Suppressor macrophage (primary cell): ENCODE results near the gene KCNC1.

Experiments used
- DNase-seq, 4 experiments: peaks; one replicate each; pipeline ENCODE4 v3.0.0-alpha.2; 2020 to 2022
- total RNA-seq, 17 experiments: gene quantifications; one replicate each; lab custom pipeline; 2026; ENCODE audit warnings: mixed read lengths in 6 of 17, inconsistent platforms in 3 of 17; lab: John Stamatoyannopoulos, UW

KCNC1 gene
- total RNA-seq = 0 to 5.5 (median 0) reads per million in 17 experiments

DNA sequence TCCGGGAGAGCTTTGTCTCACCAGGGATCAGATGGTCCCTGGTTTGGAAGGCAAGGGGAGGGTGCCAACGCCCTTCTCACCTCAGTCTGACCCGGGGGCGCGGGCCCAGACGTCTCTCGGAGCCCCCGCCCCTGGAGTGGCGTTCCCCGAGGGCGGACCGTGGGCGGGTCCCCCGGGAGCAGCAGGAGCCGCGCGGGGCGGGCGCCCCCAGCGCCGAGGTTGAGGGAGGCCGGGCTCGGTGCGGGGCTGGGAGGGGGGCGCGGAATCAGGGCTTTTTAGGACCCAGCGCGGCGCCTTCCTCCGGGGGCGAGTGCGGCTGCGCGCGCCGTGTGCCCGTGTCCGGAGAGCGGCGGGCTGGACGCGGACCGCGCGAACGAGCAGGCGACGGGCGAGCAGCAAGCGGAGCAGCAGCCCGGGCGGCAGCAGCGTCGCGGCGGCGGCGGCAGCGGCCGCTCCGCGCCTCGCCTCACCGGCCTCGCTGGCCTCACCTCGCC, at the start of gene KCNC1:
KCNC1 (plus strand) TSS at position 364 of the 494 bp plus-strand sequence. CDS start 1,222 bp downstream, outside the sequence.
- peak in 3 of 4 experiments; percentile 3 to 47 (median 26) for DNase-seq

DNA sequence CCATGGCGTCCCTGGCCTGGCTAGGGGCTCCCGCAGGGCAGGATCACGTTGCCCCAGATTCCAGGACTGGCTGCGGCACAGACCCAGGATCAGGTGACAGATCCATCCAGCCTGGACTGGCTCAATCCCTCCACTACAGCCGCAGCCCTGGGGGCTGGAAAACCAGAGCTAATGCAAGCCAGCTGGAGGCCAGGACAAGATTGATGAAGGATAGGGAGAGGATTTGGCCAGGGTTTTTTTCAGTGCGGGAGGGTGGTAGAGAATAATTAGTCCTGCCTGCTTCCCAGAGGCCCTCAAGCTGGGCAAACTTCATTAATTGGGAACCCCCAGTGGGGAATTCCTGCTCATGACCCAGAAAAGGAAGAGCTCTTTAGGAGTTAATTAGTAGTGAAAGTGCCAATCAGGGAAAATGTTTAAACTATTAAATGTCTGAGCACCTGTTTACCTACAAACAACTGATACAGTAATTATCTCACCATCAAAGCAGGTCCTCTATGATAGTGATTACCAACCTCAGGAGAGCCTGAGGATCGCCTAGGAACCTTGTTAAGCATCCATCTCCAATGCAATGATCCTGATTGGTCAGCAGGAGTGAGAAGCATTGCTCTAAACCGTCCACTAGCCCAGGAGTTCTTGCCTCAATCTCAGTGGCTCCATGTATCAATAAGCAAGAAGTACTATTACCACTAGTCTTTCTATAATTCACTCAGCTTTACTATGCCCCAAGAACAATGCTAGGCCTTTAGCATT, 48.2 kb upstream of the KCNC1 start:
- DNase-seq = no peak

DNA sequence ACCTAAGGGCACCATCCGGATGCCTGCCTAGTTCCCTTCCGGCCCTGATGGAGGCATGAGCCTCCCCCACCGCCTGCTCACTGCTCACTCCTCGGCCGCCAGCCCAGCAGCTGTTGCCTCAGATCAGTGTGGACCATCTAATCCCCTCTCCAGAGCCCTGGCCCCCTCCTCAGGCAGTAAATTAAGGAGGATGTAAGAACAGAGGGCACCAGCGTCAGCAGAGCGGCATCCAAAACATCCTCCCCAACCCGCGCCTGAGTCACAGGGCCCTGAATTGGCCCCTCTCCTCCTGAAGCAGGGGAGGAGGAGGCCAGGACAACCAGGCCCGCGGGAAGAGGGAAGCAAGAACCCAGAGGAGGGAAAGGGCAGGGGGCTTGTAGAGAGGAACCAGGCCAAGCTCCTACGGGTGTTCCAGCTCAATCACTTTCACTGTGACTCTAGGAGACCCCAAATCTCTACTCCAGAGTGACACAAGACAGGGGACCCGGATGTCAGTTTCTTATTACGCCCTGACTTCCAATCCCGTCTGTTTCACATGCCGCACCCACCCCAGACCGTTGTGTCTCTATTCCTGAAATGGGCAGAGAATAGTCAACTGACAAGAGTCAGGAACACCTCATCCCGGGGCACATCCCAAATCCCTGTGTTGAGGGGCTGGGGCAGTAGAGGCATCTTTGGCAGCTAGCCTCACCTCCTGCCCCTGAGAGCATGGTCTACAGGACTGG, 46.5 kb upstream of the KCNC1 start:
- DNase-seq = no peak

DNA sequence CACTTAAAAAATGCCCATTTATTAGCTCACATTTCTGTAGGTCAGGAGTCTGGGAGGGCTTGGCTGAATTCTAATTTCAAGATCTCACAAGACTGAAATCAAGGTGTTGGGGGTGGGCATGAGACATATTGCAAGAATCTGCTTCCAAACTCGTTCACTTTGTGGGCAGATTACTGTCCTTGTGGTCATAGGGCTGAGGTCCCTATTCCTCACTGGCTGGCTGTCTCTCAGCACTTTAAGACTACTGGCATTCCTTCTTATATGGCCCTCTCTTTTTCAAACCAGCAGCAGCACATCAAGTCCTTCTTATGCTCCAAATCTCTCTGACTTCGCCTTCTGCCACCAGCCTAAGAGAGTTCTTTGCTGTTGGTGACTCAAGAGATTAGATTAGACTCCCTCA, 43.0 kb upstream of the KCNC1 start:
- DNase-seq = no peak

DNA sequence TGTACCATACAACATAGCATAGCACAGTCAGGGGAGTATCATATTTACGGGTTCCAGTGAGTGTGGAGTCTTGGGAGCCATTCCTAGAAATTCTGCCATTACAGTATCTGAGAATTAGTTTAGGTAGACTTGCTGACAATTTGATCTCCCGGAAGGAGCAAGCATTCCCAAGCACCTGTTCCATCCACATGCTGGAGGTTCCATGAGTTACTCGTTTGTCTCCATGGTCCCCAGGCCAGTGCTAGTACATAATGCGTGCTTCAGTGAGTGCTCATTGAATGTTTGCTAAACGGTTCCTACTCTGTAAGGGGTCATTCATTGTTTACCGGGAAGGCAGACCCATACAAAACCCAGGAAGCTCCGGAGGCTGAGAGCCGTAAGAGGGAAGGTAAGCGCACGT, 42.6 kb upstream of the KCNC1 start:
- DNase-seq = no peak

DNA sequence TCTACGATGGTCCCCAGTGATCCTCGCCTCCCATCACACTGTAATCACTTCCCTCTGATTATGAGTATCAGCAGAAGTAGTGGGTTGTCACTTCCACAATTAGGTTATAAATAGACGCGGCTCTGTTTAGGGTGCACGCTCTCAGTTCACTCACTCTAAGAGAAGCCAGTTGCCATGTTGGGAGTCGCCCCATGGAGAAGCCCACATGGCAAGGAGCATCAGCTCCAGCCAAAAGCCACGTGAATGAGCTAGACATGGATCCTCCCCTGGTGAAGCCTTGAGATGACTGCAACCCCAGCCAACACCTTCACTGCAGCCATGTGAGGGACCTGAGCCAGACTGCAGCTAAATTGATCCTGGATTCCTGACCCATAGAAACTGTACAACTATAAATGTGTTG, 41.6 kb upstream of the KCNC1 start:
- DNase-seq = peak; percentile 15 to 45 (median 34)

DNA sequence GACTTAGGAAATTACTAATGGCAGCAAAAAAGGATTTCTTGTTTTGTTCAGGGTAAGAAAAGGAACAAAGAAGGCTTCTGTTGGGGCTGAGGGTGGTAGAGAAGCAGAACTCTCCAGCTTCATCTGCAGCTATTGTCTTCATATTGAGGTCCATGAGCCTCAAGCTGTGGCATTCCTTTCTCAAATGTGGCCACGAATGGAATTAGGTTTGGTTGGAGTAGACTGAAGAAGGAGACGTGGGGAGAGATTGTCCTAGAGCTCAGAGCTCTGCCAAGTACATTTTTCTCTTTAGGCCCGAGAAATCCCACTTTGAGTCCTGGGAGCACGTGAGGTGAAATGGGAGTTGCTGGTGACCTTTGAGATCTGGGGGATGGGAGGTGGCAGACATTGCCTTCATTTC, 41.0 kb upstream of the KCNC1 start:
- peak in 1 of 4 experiments; percentile 12 for DNase-seq

DNA sequence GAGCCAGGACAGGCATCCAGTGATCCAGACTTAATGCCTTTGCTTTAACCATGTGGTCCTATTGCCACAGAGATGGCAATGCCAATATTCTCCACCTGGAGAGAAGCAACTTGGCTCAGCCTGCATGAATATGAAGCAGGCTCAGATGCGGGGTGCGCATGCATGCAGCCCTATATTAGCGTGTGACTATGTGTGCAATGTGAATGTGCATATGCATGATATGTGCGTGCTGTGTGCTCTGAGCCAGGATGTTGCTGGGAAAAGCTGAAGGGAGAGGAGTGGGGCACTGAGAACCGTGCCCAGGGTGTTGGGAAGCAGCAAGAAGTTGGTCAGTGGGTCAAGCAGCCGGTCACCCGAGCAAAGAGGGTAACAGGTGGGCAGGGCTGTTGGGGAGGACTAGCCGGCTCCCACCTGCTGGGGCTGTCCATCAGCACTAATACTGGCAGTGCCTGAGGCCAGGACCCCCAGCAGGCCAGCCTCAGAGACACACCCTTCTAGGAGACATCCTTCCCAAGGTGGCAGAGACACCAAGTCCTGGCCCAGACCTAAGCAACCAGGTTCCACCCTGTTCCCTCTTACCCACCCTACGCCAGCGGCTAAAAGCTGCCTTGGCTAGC, 40.0 kb upstream of the KCNC1 start:
- no peak for DNase-seq

DNA sequence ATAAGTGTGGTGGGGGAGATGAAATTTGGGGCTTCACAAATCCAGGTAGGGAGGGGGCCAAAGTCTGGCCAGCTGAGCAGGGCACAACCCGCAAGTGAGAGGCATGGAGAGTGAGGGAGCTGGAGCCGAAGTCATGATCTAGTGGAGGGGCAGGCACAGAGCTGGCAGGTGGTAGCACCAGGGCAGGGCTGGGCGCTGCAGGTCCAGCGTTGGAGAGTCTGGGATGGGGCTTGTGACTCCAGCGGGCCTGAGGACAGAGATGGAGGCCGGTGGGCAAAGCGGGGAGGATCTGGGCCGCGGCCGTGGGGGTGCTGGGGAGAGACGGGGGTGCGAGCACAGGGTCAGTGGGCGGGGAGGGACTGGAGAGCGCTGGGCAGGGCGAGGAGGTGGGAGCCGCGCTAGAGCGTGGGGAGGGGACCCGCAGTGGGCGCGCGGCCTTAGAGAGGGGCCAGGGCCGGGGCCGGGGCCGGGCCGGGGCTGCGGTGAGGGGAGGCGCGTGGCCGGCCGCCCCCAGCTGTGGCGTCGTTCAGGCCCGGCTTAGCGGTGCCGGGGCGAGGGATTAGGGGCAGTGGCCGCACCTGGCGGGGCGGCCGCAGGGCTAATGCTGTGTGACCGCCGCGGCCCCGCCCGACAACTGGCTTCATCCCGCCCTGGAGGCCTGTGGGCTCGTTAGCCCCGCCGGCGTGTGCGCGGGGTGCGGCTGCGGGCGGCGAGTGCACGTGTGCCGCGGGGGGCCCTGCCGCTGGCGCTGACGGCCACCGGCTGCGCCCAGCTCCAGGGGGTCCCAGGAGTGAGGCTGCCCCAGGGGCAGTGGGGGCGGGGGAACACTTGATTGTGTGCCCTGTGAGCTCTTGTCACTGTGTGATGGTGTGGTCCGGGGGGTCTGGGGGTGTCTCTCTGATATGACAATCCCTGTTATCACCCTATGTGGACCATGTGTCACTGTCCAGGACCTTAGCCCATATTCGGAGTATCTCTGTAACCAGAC, 38.8 kb upstream of the KCNC1 start:
- DNase-seq = no peak

DNA sequence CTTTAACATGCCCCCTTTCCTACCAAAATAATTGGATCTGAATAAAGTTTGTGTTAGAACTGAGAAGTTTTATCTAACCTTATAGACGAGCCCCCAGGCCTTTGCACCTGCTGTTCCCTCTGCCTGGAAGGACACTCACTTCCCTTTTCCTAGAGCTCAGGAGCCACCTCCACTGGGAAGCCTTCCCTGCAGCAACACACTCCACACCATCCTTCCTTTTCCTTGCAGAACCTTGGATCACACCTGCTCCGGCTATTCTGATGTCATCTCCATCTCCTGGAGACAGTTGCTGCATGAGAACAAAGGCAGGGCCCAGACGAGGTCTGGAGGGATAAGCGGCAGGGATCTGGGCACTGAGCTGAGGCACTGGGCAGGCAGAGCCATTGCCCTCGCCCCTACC, 37.8 kb upstream of the KCNC1 start:
- no peak for DNase-seq

DNA sequence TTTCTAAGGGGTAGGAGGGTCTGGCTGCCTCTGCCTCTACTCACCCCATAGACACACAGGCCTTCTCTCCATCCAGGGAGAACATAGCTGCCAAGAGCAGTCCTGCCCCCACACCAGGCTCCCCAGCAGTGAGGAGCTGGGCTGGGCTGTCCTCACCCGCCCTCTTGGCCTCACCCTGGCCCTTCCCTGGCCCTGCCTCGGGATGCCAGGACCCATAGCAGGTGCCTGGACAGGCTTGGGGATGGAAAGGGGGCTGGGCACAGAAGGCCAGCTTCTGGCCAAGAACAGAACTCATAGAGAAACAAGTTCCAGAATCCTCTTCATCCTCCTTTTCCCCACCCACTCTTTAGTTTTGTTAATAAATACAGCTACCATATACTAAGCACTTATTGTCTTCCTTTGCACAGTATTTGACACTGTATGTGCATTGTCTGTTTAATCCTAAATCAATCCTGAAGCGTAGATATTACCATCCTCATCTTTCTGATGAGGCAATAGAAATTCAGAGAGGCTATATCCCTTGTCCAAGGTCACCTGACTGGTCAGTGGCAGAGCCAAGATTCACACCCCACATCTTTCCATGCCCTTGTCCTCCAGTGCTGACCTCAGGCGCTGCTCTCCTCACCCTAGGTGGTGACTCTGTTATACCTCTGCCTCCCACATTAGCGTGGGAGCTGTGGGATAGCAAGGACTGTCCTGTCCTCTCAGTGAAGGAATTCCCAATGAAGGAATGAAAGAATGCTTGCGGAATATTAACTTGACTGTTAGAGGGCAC, 37.2 kb upstream of the KCNC1 start:
- no peak for DNase-seq

DNA sequence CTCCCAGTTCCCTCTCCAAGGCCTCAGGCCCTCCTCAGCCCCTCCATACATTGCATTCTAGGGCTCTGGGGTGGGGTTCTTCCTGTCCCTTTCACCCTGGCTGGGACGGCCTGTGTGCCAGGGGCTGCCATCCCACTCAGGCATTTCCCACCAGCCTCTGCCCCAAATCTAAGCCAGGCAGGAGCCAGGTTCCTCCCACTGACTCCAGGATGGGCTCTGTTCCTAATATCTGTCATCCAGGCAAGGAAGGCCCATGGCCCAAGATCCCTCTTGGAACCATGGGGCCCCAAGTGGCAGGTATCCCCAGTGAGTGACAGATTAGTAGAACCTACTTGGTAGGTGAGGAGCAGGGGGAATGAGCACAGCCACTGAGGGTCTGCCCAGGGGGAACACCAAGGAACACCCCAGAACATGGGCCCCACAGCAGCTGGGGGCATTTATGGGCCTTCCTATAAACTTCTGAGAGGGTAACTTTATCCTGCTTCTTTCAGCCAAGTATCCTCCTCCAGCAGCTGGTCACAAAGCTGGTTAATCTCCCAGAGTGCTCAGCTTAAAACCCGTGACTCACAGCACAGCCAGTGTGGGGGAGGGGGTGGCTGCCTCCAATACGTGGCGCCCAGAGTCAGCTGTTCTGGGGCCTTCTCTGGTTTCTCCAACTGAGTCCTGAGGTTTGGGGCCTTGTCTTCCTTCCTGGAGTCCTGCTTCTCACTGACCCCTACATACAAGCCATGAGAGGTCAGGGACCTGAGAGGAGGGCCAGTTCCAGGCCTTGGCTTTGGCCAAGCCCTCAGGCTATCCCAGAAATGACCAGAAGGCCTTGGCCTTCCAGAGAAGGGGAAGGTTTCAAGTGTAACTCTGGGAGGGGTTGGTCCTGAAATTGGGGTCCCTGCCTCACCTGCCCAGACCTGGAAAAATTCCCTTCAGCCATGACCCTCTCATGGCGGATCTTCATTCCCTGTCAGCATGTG, 35.1 kb upstream of the KCNC1 start:
- no peak for DNase-seq

DNA sequence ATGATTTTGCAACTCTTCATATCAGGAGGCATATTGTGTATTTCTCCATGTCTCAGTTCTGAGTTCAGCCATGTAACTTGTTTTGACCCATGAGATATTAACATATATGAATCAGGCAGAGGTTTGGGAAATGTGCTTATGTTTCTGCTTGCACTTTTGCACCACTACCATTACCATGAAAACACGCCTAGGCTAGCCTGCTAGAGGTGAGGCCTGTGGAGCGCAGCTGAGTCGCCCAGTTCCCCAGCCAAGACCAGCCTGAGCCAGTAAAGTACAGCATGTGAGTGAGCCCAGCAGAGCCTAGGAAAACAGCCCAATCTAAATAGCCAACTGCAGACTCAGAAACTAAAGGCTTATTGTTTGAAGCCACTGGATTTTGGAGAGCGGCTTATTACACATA, 33.6 kb upstream of the KCNC1 start:
- no peak for DNase-seq

DNA sequence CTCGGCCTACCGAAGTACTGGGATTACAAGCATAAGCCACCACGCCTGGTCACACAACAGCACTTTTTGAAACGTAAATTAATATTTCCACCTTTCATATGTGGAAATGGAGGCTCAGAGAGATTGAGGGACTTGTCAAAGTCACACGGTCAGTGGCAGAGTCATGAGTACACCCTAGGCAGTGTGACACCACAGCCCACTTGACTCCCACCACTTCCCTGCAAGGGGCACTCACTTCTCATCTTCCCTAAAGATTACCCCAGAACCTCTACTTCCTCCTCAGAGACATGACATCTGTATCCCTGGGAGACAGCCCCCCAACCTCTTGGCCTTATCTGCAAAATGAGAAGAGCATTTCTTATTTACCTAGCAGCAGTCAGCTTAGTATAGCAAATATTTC, 31.7 kb upstream of the KCNC1 start:
- DNase-seq = peak; percentile 62 to 85 (median 71)

DNA sequence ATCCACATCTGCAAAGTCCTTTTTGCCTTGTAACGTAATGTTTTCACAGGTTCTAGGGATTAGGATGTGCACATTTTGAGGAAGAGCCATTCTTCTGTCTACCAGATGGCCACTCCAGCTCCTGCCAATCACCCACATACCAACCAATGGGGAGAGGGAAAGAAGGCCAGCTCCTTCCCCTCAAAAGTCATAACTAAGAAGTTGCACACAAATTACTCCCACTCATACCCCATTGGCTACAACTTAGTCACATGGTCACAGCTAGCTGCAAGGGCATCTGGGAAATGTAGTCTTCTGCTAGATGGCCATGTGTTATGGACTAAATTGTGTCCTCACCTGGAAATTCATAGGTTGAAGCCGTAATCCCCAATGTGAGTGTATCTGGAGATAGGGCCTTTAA, 30.6 kb upstream of the KCNC1 start:
- peak; percentile 24 to 66 (median 57) for DNase-seq

DNA sequence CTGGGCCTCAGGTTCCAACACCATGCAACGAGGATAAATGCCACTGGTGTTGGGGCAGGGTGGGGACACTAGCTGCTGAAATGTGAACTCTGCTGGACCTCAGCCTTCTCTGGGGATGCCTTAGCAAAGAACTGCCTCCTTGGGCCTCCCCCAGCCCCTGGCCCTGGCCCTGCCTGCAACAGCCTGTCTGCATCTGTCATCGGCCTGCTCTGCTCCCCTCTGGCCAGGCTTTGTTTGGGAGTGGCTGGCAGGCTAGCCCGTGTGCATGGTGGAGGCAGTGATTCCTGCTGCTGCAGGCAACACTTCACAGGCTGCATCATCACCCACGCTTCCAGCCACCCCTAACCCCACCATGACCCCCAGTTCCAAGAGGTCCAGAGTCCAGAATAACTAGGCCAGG, 26.8 kb upstream of the KCNC1 start:
- DNase-seq = no peak

DNA sequence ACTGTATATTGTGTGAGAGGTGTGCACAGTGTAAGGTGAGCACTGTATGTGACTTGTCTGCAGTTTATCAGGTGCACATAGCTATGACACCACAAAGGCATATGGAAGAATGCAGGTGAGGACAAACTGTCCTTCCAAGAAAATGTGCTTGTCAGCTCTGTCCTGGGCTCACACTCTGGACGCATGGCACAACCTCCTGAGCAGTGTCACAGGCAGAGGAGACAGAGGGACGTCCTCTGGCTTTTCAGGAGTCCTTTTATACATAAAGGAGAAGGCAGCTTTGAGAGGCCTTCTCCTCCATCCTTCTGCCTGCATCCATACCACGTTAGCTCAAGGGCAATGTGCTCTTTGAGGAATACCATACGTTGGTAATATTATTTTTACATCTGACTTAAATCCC, 22.7 kb upstream of the KCNC1 start:
- no peak for DNase-seq

DNA sequence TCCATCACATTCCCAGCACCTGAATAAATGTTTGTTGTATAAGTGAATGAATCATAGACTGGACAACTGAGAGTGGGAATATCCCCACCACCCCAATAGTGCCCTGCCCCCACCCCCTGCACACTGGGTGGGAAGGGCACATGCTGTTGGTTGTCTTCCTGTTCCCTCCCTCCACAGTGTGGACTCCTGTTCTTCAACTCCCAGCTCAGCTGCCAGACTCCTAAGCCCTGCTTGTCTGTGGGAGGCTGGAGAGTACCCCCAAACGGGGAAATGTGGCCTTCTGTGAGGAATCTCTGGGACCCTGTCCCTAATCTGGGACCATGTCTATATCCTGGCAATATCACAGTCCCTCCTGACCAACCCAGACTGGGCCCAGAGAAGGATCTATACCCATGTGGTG, 20.7 kb upstream of the KCNC1 start:
- no peak for DNase-seq

DNA sequence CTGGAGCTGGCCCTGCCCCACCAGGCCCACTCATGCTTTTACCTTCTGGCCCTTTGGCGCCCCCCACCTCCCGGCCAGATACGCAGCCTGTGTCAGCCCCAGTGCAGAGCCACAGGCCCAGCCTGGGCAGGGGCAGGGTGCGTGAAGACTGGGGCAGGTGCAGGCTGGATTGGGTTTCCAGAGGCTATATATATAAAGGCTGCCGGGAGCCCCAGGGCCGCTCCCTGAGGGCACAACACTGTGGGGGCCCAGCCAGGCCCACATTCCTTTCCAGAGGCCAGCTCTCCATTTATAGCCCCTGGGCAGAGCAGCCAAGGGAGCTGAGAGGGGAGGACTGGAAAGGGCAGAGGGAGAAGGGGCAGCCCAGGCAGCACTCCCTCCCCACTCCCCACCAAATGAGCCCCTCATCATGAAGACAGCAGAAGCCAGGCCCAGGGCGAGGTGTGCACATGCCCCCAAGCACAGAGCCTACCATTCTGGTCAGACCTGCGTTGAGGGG, 20.2 kb upstream of the KCNC1 start:
- no peak for DNase-seq

DNA sequence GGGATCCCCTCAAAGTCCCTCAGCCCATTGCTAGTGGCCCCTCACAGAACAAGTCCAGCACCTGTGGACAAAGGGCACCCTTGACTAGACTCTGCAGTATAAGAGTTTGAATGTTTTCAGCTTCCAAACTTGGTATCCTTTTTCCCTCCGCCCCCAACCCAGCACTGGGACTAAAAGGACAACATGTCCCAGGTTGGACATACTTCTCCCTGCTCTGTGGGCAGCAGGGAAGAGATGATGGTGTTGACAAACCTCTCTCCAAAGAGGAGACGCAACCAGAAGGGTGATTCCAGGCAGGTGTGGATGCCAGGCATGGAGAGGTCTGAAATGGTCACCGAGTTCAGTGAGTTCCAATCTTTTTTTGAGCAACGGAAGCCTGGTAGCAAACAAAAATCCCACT, 19.7 kb upstream of the KCNC1 start:
- DNase-seq = no peak
